ENCODE measurements around the gene ITGB1BP2.
A peak's percentile ranks its signal among the peaks of the same experiment; 100 is the strongest.
"Not testable (repeated sequence)": the region's sequence is repeated elsewhere in the genome, so short reads cannot be mapped to it uniquely, and the experiment has no call there.

The ITGB1BP2 gene

DNA sequence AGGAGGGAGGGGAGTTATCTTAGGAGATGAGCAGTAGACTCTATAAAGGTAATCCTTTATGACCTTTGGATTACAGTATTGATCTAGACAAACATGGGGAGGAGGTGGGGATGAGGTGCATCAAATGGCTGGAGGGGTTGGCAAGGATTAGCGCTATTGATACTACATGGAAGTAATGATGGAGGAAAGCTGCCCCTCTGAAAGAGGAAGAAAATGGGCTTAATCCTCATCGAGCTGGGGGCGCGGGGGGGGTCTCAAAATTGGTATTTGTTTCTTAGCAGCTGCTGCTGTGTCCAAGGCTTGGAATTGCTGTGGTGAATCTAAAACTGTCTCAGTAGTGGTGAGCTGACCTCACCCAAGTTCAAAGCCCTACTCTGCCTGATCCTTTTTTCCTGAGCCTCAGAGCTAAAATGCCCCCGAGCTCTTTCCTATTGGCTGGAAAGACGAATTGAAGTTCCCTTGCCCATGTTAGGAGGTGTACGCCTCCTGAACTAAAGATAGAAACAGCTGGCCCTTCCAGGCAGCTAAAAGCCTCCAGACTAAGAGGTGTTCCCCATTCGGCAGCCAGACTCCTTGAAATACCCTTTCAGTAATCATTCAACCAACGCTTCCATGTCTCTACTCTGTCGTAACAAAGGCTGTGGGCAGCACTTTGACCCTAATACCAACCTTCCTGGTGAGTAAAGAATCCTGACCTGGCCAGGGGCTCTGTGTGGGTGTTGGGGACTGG is at the start of gene ITGB1BP2:
Gene ITGB1BP2 (plus strand): TSS at position 556 of the 730 bp plus-strand sequence. CDS start 57 bp downstream, at position 613.
- no peak for DNase-seq

DNA sequence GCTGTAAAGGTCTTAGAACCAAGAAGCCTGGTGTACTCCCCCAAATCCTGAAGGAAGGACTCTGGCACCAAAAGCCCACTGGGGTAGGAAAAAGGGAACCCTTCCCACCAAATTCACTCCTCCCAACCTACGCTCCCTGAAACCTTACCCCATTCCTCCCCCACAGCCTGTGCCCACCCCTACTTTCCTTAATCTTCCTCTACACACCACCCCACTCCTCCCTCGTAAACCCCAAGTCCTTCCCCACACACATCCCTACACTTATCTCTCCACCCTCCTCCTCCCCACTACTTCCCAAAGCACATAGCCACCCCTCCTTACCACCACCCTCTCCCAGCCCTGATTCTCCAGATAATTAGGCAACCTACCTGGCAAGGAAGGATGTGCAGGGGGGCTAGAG is 49.3 kb upstream of the ITGB1BP2 start:
- DNase-seq = no peak

DNA sequence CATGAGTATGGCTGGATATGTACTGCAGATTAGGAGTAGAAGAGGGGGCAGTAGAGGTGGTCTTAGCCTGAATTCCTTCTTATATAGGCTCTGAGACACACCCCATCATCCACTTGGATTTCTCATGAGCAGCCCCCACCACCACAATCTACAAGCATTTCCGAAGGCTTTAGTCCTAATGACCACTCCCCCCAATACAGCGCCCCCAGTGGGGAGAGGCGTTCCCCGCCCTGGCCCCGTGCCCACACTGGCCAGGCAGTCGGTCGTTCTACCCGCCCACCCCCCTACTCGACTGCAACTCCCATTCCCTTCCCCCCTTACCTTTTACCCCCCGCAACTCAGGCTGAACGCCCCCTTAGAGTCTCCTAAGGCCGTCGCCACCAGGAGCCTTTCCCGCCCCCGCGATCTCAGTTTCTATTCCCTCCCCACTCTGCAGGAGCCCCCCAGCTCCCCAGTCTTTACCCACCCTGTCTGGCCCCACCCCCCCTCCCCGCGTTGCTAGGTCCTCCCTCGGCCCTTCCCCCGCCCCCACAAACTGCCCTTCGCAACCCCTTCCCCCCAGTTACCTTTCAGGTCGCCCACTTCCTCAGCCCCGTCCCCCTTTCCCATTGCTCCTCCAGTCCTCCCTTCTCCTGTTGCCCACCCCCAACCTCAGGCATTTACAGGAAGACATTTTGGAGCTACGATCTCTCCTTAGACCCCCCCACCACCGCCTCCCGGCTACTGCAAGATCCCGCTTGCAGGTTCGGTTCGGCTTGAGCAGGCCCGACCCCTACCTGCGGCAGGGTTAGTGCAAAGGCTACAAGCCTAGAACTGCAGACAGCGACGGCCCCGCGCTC is 48.1 kb upstream of the ITGB1BP2 start:
- peak in 1 of 2 experiments; percentile 1 for DNase-seq

DNA sequence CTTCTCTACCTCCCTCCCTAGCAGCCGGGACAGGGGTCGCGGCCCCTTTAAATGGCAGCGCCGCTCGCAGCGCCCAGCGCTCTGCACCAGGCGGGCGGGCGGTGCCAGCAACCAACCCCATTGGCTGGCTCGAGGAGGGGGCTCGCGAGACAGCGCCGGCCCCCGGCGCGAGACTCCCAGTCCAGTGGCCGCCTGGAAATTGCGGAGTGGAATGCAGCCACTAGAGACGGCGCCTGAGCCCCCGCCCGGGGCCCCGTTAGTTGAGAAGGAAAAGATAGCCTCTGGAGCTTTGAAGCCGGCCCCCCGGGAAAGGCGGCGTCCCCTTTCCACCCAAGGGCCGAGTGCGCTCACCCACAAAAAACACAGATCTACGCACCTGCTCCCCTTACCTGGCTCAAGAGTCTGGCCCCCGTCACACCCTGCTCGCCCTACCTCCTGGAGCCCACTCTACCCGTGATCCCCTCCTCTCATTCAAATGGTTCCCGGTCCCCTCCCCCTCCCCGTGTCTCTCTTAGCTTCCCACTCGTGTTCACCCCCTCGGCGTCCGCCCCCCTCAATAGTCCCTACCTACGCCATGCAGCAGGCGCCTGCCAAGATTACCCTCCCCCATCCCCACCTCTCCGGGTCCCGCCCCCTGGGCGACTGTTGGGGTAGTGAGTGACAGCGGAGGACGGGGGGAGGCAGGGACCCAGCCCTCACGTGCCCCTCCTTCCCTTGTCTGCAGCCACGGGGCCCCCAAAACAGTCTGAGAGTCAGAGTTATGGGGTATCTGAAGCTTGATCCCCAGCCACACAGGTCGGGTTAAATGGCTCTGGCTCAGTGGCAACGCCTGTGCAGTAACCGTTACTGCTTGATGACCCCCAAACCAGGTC is 47.2 kb upstream of the ITGB1BP2 start, which contains the start of gene ZMYM3:
Gene ZMYM3 (minus strand): TSS at position 49 of the 872 bp plus-strand sequence. CDS start 885 bp downstream, outside the sequence.
- peak; percentile 73 to 83 for DNase-seq

DNA sequence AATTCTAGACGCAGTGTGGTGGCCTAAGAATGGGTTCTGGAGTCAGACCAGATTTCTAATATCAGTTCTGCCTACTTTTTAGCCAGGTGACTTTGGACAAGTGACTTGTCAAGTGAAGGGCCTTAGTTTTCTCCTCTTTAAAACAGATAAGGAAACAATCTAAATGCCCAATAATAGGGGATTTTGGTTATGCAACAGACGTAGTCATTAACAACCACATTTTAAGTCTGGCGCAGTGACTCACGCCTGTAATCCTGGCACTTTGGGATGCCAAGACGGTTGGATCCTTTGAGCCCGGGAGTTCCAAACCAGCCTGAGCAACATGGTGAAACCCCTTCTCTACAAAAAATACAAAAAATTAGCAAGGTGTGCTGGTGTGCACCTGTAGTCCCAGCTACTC is 45.5 kb upstream of the ITGB1BP2 start:
- no peak for DNase-seq

DNA sequence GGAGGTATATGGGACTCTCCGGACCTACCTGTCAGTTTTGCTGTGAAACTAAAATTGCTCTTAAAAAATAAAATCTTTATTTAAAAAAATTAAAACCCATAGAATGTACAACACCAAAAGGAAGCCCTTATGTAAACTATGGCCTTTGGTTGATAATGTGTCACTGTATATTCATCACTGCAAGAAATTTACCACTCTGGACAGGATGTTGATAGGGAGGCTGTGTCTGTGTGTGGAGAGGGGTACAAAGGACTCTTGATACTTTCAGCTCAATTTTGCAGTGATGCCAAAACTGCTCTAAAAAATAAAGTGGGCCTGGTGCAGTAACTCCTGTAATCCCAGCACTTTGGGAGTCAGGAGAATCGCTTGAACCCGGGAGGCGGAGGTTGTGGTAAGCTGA is 44.7 kb upstream of the ITGB1BP2 start:
- no peak for DNase-seq

DNA sequence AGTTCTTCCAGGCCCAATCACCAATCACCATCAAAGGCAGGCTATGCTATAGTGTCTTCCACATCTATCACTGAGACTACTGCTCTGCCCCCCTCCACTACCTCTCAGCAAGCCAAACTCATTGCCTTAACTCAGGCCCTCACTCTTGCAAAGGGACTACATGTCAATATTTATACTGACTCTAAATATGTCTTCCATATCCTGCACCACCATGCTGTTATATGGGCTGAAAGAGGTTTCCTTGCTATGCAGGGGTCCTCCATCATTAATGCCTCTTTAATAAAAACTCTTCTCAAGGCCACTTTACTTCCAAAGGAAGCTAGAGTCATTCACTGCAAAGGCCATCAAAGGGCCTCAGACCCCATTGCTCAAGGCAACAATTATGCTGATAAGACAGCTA is 32.9 kb upstream of the ITGB1BP2 start:
- not testable (repeated sequence) for DNase-seq

DNA sequence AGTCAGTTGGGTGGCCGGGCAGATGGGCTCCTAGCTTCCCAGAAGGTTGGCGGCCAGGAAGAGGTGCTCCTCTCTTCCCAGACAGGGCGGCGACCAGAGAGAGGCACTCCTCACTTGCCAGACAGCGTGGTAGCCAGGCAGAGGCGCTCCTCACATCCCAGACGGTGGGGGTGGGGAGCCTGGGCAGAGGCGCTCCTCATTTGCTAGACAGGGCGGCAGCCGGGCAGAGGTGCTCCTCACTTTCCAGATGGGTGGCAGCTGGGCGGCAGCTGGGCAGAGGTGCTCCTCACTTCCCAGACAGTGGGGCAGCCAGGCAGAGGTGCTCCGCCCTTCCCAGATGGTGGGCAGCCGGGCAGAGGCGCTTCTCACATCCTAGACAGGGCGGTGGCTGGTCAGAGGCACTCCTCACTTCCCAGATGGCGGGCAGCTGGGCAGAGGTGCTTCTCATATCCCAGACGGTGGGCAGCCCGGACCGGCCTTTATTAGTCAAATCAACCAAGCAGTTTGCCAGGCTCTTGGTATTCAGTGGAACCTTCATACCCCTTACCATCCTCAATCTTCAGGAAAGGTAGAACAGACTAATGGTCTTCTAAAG is 31.7 kb upstream of the ITGB1BP2 start:
- no peak for DNase-seq

DNA sequence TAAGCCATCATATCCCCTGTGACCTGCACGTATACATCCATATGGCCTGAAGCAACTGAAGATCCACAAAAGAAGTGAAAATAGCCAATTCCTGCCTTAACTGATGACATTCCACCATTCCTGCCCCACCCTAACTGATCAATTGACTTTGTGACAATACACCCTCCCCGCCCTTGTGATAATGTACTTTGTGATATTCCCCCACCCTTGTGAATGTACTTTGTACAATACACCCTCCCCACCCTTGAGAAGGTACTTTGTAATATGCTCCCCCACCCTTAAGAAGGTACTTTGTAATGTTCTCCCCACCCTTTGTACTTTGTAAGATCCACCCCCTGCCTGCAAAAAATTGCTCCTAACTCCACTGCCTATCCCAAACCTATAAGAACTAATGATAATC is 29.2 kb upstream of the ITGB1BP2 start:
- DNase-seq = not testable (repeated sequence)

DNA sequence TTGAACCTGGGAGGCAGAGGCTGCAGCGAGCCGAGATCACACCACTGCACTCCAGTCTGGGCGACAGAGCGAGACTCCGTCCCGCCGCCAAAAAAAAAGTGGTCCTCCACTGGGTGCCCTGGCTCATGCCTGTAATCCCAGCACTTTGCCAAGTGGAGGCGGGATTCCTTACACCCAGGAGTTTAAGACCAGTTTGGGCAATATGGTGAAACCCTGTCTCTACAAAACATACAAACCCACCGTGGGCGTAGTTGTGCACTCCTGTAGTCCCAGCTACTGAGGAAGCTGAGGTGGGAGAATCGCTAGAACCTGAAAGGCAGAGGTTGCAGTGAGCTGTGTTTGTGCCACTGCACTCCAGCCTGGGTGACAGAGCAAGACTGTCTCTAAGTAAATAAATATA is 20.2 kb upstream of the ITGB1BP2 start:
- not testable (repeated sequence) for DNase-seq

DNA sequence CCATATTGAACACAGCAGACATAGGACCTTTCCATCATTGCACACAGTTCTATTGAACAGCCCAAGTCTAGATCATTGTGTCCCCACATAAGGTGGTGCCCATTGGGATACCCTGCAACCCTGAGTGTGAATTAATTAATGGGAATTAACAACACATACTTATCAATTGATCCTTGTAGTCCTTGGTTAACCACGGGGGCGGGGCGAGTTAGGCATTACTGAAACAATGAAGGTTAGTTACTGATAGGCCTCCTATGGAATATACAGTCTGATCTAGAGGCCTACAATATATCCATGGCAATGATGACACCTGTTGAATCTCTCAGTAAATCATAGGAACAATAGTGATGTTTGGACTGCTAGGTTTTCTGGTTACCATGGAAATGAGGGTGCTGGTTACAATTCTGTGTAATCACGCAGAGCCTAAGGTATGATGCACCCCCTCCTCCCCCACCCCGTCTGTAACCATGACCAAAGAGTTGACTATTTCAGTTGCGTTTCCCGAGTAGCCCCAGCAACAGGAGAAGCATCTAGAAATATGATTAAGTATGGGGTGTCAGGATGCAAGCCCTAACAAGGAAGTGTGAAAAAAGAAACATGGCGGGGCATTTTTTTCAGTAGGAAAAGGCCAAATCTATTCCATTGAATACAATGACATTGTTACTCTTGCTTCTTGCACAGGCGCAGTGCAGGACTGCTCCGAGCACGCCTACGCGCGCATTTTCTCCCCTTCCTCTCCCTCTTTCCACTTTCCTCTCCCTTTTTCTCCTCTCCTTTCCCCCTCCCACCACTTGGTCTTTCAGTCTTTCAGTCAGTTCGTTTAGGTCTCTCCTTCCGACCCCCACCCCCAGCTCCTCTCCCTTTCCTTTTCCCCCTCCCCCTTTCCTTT is 18.8 kb upstream of the ITGB1BP2 start:
- peak; percentile 1 to 31 for DNase-seq

DNA sequence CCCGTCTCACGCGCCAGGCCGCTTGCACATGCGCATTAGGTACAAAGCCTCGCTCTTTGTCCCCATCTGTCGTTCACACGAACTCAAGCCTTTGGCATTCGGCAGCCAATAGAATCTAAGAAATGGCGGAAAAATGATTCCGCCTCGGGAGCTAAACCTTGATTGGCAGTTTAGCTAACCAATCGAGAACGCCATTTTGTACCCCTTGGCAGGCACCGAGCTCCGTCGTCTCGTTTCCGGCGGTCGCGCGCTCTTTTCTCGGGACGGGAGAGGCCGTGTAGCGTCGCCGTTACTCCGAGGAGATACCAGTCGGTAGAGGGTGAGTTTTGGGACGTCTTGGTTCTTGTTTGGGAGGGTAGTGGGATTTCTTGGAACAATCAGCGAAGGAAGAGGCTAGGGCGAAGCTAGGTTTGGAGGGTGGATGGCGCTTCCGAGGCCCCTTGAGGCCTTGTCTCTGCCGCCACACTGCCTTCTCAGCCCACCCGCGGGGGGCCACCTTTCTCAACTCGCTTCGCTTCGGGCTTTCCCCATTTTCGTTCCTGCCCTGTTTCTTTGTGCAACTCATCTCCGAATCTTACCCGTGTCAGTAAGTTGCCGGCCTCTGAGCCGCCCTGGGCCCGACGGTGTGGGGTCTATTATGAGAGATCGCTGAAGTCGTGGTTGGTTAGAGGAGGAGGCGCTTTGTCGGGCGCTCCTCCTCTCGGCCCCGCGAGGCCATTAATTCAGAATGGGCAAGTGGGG is 18.0 kb upstream of the ITGB1BP2 start, which contains the start of gene NONO:
Gene NONO (plus strand): TSS at position 233 of the 741 bp plus-strand sequence. CDS start 7,003 bp downstream, outside the sequence.
- peak; percentile 94 to 96 for DNase-seq

DNA sequence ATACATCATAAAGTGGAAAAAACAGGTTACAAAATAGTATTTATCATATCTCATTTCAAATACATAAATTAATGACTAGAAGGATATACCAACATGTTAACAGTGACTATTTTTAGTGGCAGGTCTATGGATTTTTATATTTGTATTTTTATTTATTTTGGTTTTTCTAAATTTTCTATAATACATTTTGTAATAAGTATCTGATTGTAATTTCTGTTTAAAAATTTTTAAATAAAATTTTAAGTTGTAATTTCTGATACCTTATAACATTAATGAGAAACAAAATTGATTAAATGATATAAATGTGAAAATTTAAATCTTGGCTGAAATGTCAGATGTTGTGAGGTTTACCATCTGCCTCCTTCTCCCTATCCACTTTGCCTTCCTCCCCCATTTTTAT is 15.6 kb upstream of the ITGB1BP2 start:
- DNase-seq = no peak

DNA sequence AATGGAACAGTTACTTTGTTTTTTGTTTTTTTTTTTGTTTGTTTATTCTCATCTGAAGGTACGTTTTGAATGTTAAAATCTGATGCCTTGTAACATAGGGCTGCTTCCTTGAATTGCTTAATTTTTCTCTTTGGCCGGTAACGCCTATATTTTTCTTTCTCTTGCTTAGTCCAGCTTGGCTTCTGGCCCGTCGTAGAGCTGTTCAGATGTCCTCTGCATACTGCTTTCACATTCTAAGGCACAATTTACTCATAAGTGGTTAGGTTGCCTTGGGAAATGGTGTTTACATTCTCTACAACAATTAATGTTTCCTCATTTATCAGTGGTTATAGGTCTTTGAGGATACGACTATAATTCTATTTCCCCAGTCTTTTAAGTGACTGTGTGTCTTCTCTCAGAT is 10.2 kb upstream of the ITGB1BP2 start:
- DNase-seq = no peak

DNA sequence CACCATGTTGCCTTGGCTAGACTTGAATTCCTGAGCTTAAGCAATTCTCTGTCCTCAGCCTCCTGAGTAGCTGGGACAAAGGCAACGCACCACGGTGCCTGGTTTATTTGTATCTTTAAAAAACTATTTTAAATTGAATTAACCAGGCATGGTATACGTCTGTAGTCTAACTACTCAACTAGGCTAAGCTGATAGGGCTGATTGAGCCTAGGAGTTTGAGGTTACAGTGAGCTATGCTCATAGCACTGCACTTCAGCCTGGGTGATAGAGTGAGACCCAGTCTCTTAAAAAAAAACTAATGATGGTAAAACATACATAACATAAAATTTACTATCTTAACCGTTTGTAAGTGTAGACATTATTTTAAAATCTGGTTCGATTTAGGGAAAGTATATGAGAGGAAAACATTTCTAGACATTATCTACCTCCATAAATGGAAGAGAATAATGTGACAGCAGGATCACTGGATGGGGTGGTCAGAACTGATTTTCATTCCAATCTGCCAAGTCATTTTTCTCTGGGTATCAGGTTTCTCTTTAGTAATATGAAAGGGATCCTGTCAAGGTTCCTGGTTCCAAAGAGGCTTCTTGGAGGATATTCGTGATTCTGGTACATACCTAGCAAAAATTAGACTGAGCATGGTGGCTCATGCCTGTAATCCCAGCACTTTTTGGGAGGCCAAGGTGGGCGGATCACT is 8.7 kb upstream of the ITGB1BP2 start:
- no peak for DNase-seq

DNA sequence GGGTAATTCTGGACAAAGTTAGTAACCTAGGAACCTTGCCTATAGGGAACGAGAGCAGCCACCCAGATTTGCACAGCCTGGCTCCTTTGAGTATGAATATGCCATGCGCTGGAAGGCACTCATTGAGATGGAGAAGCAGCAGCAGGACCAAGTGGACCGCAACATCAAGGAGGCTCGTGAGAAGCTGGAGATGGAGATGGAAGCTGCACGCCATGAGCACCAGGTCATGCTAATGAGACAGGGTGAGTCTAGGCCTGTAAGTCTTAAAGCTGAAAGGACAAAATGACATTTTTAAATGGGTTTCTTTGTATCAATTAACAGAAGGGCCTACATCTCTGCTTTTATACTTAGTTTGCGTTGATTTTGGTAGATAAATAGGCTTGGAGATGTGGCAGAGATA is 4.7 kb upstream of the ITGB1BP2 start:
- no peak for DNase-seq

DNA sequence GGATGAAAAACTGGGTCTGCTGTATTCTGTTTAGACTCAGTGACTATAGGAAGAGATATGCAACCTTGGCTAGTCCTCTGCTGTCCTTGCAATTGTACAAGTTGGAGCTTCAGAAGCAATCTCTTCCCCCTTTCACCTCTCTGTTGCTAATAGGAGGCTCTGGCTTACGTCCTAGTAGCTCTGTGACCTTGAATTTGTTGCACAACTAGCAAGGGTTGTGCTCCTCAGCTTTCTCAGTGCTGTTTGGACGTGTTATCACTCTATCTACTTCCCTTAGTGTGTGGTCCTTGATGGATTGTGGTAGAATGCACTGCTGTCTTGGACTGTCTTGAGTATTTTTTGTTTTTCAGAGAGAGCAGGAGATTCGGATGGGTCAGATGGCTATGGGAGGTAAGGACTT is 3.4 kb upstream of the ITGB1BP2 start:
- no peak for DNase-seq

DNA sequence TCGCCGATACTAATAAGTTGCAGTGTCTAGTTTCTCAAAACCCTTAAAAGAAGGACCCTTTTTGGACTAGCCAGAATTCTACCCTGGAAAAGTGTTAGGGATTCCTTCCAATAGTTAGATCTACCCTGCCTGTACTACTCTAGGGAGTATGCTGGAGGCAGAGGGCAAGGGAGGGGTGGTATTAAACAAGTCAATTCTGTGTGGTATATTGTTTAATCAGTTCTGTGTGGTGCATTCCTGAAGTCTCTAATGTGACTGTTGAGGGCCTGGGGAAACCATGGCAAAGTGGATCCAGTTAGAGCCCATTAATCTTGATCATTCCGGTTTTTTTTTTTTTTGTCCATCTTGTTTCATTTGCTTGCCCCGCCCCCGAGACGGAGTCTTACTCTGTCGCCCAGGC is 1.5 kb upstream of the ITGB1BP2 start:
- DNase-seq = not testable (repeated sequence)

DNA sequence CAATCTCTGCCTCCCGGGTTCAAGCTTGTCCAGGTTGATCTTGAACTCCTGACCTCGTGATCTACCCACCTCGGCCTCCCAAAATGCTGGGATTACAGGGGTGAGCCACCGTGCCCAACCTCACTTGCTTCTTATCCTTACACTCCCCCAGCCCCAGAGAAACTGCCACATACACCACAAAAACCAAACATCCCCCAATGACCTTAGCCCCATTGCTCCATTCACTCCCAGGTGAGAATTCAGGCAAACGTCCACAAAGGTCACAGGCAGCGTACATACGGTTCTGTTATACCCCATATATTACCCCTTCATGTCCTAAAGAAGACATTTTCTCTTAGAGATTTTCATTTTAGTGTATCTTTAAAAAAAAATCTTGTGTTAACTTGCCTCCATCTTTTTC is 1.1 kb upstream of the ITGB1BP2 start:
- DNase-seq = not testable (repeated sequence)
